BJ (cell line): ENCODE measurements around the gene WHRN. TPM values are rescaled to one million over a fixed set of nuclear protein-coding genes. Genes with fewer than 3 reads are reported as not detected.

Experiments used
- CTCF ChIA-PET: fragments of 350-600 bp; formaldehyde crosslinking; extraction: SDS; loops from one replicate; lab custom pipeline; 2021; ENCODE audit warnings: antibody characterized with exemption, inconsistent platforms; lab: Yijun Ruan, JAX
- POLR2A ChIA-PET: fragments of 300-600 bp; sonication (Branson Sonifier 250); formaldehyde crosslinking; extraction: SDS; loops from one replicate; lab custom pipeline; 2021; ENCODE audit warnings: antibody characterized with exemption; lab: Charles Lee
- DNase-seq: peaks from one replicate; pipeline ENCODE4 v3.0.0-alpha.2; 2011; ENCODE audit warnings: low read depth
- H3K27me3 ChIP-seq: 2 replicates; pipeline ENCODE4 v1.6.0; 2011; ENCODE audit warnings: low read length; ENCODE audit not compliant: control insufficient read depth, insufficient read depth
- H3K36me3 ChIP-seq: 2 replicates; pipeline ENCODE4 v1.5.1; 2011; ENCODE audit warnings: low read length; ENCODE audit not compliant: control insufficient read depth, insufficient read depth
- H3K4me3 ChIP-seq: 2 replicates; pipeline ENCODE4 v1.5.1; 2011; ENCODE audit warnings: low read depth, mild to moderate bottlenecking, control low read depth, low read length
- polyA plus RNA-seq: library from polyadenylated mRNA; depleted of rRNA; stranded (reverse); fragments of >200 nt; gene quantifications from 2 replicates; pipeline ENCODE4 v1.2.3, GENCODE V29; 2011
- TF ChIP-seq, protein P1 (sequence below): IDR thresholded peaks from 2 replicates; pipeline ENCODE4 v1.5.1; 2011; ENCODE audit warnings: low read depth, mild to moderate bottlenecking, control low read depth, inconsistent platforms, low read length, moderate library complexity; ENCODE audit not compliant: insufficient read depth

The WHRN gene
- polyA plus RNA-seq, 1 experiment: 1.5 TPM

DNA sequence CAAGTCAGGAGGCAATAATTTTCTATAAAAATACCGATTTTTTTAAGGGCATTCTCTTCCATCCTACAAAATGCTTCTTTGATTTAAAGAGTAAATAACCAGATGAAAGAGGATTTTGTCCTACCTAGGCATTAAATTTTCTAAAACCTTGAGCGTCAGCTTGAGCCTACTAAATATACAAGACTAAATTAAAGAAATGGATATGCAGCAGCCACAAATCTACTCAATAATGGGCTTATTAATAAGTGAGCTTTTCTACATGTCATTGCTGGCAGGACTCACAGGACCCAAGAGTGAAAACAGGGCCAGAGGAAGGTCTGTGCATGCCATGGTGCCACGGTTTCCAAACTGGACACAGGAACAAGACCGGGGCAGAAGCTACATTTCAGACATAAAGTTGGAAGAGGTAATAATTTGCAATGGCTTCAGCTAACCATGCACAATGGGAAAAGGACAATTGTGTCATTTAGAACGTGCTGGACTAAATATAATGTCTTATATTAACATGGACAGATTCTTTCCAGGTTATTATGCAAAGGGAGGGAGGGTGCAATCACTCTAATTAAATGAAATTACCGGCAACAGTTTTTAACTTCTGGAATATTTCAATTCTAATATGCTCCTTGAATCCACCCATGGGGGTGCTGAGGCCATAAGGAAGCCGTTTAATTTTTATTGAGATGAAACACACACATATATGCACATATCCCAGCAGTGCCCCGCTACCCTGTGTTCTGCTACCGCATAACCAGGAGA lies 5.2 kb downstream of the WHRN start:
- ChIA-PET CTCF (interaction anchor here (1.0 to 4.4 kb wide), 2 partner anchors 12 to 153 kb away, joined by 3 to 25 read pairs; no protein-coding TSS in a partner anchor), POLR2A (no interaction called here)
- TF ChIP-seq, protein P1, sequence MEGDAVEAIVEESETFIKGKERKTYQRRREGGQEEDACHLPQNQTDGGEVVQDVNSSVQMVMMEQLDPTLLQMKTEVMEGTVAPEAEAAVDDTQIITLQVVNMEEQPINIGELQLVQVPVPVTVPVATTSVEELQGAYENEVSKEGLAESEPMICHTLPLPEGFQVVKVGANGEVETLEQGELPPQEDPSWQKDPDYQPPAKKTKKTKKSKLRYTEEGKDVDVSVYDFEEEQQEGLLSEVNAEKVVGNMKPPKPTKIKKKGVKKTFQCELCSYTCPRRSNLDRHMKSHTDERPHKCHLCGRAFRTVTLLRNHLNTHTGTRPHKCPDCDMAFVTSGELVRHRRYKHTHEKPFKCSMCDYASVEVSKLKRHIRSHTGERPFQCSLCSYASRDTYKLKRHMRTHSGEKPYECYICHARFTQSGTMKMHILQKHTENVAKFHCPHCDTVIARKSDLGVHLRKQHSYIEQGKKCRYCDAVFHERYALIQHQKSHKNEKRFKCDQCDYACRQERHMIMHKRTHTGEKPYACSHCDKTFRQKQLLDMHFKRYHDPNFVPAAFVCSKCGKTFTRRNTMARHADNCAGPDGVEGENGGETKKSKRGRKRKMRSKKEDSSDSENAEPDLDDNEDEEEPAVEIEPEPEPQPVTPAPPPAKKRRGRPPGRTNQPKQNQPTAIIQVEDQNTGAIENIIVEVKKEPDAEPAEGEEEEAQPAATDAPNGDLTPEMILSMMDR: no peak
- Histone ChIP-seq H3K36me3 (no peaks in the 10 kb centered on the region), H3K27me3 (peaks cover 1% of the 10 kb centered on the region), H3K4me3 (no peak overlapping the region)
- no peak for DNase-seq

GRCh38 chr9:114499528-114499927 lies 5.7 kb downstream of the WHRN start:
- no peaks in the 10 kb centered on the region for H3K36me3 ChIP-seq
- POLR2A ChIA-PET: no interaction called here
- peaks cover 3% of the 10 kb centered on the region for H3K27me3 ChIP-seq
- TF ChIP-seq, protein P1: no peak
- DNase-seq: no peak
- CTCF ChIA-PET: interaction anchor here (0.6 to 4.4 kb wide), 3 partner anchors 11 to 154 kb away, joined by 3 to 25 read pairs (median 4); no protein-coding TSS in a partner anchor
- H3K4me3 ChIP-seq: no peak overlapping the region

DNA sequence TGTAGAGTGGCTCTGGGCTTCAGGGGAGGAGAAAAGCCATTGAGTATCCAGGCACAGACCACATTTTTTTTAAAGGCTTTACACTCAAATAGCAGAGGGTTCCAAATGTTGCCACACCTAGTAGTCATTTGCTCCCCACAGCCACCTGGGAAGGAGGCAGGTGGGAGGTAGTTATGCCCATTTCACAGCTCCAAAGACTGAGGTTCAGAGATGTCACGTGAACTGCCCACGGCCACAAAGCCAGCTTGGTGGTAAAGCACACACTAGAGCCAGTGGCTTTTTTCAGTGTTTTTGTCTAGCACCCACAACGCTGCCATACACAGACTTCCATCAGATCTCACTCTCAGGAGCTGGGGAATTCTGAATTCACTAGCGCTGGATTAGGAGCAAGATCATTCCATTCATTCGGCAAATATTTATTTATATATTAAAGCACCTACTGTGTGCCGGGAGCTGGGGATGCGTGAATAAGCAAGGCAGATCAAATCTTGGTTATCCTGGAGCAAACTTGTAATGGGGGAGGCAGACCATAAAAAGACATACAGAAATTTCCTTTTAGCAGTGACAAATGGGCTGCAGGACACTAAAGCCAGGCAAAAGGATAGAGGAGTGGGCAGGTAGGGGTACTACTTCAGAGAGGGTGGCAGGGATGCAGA lies 7.4 kb downstream of the WHRN start:
- no peak overlapping the region for H3K4me3 ChIP-seq
- ChIA-PET POLR2A (no interaction called here), CTCF (interaction anchor here (1.5 kb wide), 1 partner anchor 156 kb away, joined by 5 read pairs; no protein-coding TSS in a partner anchor)
- H3K27me3 ChIP-seq: peaks cover 3% of the 10 kb centered on the region
- TF ChIP-seq, protein P1: no peak
- H3K36me3 ChIP-seq: no peaks in the 10 kb centered on the region
- no peak for DNase-seq

DNA sequence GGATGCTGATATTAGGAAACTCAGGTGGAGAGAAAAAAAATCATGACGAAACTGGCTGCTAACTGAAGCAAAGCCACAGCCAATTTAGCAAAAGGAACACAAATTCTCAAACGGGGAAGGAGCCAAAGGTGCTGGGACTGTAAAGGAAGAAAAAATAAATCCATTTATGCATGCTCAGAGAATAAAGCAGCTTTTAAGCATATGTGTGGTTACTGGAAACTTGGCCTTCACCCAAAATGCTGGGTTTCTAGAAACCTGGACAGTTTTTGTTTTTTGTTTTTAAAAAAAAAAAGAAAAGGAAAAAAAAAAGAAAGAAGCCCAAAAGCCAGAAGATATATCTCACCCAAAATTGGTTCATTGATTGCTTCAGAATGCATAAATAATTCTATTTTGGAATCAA lies 8.0 kb downstream of the WHRN start:
- POLR2A ChIA-PET: no interaction called here
- no peaks in the 10 kb centered on the region for H3K36me3 ChIP-seq

More for the DNA sequence above, 8.0 kb downstream of the WHRN start:
- H3K4me3 ChIP-seq: no peak overlapping the region
- TF ChIP-seq, protein P1: no peak
- DNase-seq: no peak
- CTCF ChIA-PET: interaction anchor here (1.5 kb wide), 1 partner anchor 156 kb away, joined by 5 read pairs; no protein-coding TSS in a partner anchor
- H3K27me3 ChIP-seq: peaks cover 3% of the 10 kb centered on the region
